HCT116 (cell line): ENCODE data around the gene CENPX.

Experiments
- TF ChIP-seq, protein P1 (sequence below): IDR thresholded peaks from 2 replicates; pipeline ENCODE4 v1.6.1; 2012; ENCODE audit warnings: low read depth
- TF ChIP-seq, protein P2 (sequence below): IDR thresholded peaks from 2 replicates; pipeline ENCODE4 v1.6.1; 2012

DNA sequence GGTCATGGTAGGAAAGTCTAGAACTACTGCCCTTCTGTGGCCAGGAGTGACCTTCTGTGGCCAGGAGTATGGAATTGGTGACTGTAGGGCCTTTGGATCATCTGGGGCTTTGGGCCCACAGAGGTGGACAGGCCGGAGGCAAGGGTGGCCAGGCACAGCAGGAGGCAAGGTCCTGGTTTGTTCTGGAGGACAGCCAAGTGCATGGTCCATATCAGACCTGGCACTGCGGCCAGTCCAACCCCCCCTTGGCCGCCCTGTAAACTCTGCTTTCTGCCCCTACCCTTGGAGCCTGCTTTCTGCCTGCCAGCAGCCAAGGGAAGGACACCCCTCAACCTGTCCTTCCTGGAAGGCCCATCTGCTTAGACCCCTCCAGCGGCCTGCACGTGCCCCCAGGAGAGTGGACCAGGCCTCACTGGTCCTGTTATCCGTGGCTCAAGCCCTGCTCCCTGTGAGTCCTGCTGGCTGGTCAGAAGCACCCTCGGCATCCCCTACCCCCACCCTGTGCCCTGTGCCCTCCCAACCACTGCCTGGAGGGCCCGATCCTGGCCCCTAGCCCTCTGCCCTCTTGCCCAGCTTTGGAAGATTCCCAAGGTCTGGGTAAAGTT, 17.1 kb upstream of the CENPX start:
- TF ChIP-seq, protein P1, sequence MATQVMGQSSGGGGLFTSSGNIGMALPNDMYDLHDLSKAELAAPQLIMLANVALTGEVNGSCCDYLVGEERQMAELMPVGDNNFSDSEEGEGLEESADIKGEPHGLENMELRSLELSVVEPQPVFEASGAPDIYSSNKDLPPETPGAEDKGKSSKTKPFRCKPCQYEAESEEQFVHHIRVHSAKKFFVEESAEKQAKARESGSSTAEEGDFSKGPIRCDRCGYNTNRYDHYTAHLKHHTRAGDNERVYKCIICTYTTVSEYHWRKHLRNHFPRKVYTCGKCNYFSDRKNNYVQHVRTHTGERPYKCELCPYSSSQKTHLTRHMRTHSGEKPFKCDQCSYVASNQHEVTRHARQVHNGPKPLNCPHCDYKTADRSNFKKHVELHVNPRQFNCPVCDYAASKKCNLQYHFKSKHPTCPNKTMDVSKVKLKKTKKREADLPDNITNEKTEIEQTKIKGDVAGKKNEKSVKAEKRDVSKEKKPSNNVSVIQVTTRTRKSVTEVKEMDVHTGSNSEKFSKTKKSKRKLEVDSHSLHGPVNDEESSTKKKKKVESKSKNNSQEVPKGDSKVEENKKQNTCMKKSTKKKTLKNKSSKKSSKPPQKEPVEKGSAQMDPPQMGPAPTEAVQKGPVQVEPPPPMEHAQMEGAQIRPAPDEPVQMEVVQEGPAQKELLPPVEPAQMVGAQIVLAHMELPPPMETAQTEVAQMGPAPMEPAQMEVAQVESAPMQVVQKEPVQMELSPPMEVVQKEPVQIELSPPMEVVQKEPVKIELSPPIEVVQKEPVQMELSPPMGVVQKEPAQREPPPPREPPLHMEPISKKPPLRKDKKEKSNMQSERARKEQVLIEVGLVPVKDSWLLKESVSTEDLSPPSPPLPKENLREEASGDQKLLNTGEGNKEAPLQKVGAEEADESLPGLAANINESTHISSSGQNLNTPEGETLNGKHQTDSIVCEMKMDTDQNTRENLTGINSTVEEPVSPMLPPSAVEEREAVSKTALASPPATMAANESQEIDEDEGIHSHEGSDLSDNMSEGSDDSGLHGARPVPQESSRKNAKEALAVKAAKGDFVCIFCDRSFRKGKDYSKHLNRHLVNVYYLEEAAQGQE: no peak
- TF ChIP-seq, protein P2, sequence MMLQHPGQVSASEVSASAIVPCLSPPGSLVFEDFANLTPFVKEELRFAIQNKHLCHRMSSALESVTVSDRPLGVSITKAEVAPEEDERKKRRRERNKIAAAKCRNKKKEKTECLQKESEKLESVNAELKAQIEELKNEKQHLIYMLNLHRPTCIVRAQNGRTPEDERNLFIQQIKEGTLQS: no peak
